ENCODE measurements around the gene ITGAE.

The ITGAE gene

GRCh38 chr17:3780986-3781385 is 20.0 kb downstream of the ITGAE start:
- no peak for TF ChIP-seq CTCF (IDR thresholded peaks at IDR 0.05; ENCODE audit: borderline replicate concordance, insufficient read depth, low read depth, low read length)
- no peak overlapping the region for H3K4me3 ChIP-seq (ENCODE audit: low read depth, low read length)

- TF ChIP-seq CTCF (IDR thresholded peaks at IDR 0.05; ENCODE audit: borderline replicate concordance, insufficient read depth, low read depth, low read length), result no peak
These were observed 23.4 kb downstream of the ITGAE start for GRCh38 chr17:3777366-3778120.

GRCh38 chr17:3773966-3774365 is 27.0 kb downstream of the ITGAE start:
- TF ChIP-seq CTCF (IDR thresholded peaks at IDR 0.05; ENCODE audit: borderline replicate concordance, insufficient read depth, low read depth, low read length), result no peak
- H3K4me3 ChIP-seq (ENCODE audit: low read depth, low read length), result no peak overlapping the region

More at GRCh38 chr17:3777366-3778120, 23.4 kb downstream of the ITGAE start:
- no peak overlapping the region for H3K4me3 ChIP-seq (ENCODE audit: low read depth, low read length)

GRCh38 chr17:3773511-3773910 is 27.5 kb downstream of the ITGAE start:
- TF ChIP-seq CTCF (IDR thresholded peaks at IDR 0.05; ENCODE audit: borderline replicate concordance, insufficient read depth, low read depth, low read length), result no peak
- no peak overlapping the region for H3K4me3 ChIP-seq (ENCODE audit: low read depth, low read length)

GRCh38 chr17:3772764-3773163 is 28.2 kb downstream of the ITGAE start:
- no peak overlapping the region for H3K4me3 ChIP-seq (ENCODE audit: low read depth, low read length)
- TF ChIP-seq CTCF (IDR thresholded peaks at IDR 0.05; ENCODE audit: borderline replicate concordance, insufficient read depth, low read depth, low read length), result no peak

GRCh38 chr17:3771140-3771539 is 29.8 kb downstream of the ITGAE start:
- H3K4me3 ChIP-seq (ENCODE audit: low read depth, low read length), result no peak overlapping the region
- TF ChIP-seq CTCF (IDR thresholded peaks at IDR 0.05; ENCODE audit: borderline replicate concordance, insufficient read depth, low read depth, low read length), result no peak

- no peak overlapping the region for H3K4me3 ChIP-seq (ENCODE audit: low read depth, low read length)
- TF ChIP-seq CTCF (IDR thresholded peaks at IDR 0.05; ENCODE audit: borderline replicate concordance, insufficient read depth, low read depth, low read length), result no peak
These were observed 30.5 kb downstream of the ITGAE start for GRCh38 chr17:3770466-3770865.

Measured in GM12875 (cell line).